ENCODE measurements around the gene MIF.

- TF ChIP-seq LEF1 (IDR thresholded peaks at IDR 0.05; ENCODE audit: borderline replicate concordance) = no peak
- TF ChIP-seq ELF4 (IDR thresholded peaks at IDR 0.05) = no peak
- no peak for TF ChIP-seq L3MBTL2 (conservative IDR thresholded peaks at IDR 0.05)
- TF ChIP-seq HDGF (IDR thresholded peaks at IDR 0.05; ENCODE audit: borderline replicate concordance) = no peak
- TF ChIP-seq SUZ12 (IDR thresholded peaks at IDR 0.05) = no peak
- TF ChIP-seq SP1 (IDR thresholded peaks at IDR 0.05) = no peak
- no peak for TF ChIP-seq PKNOX1 (IDR thresholded peaks at IDR 0.05)
- TF ChIP-seq FOXM1 (IDR thresholded peaks at IDR 0.05; ENCODE audit: borderline replicate concordance) = no peak
Measured at GRCh38 chr22:23850136-23850611, 44.0 kb upstream of the MIF start.
